MM.1S (cell line): ENCODE data around the gene RAMAC.

ENCODE experiments used
- EZH2 ChIP-seq: fragments of 300-600 bp; sonication (generic); optimal IDR thresholded peaks from 2 replicates; pipeline ENCODE3; 2017; ENCODE audit warnings: low read depth, mild to moderate bottlenecking, antibody characterized with exemption, low read length, mixed read lengths
- EZH2phosphoT487 ChIP-seq: fragments of 300-600 bp; sonication (generic); IDR thresholded peaks from 2 replicates; pipeline ENCODE4 v1.6.1; 2018; ENCODE audit warnings: antibody characterized with exemption, low read length
- TF ChIP-seq, protein P1 (sequence below): fragments of 300-600 bp; sonication (generic); IDR thresholded peaks from 2 replicates; pipeline ENCODE4 v1.5.1; 2016; ENCODE audit warnings: antibody characterized with exemption, low read length, mixed read lengths

DNA sequence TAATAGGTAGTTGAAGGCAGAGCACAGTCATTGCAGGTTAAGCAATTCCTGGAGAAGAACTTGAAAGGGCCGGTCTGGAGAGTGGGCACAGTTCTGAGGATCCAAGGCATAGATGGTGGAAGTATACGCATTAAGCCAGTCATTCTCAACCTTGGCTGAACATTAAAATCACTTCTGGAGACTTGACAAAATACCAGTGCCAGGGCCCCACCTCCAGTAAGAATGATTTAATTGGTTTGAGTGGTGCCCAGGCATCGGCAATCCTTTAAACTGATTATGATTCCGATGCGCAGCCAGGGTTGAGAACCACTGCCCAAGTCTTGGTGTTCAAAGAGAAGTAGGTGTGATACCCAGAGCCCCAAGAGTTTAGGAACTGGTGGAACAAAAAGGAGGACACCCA, 26.6 kb upstream of the RAMAC start:
- TF ChIP-seq EZH2 (no peak), EZH2phosphoT487 (no peak)
- TF ChIP-seq, protein P1, sequence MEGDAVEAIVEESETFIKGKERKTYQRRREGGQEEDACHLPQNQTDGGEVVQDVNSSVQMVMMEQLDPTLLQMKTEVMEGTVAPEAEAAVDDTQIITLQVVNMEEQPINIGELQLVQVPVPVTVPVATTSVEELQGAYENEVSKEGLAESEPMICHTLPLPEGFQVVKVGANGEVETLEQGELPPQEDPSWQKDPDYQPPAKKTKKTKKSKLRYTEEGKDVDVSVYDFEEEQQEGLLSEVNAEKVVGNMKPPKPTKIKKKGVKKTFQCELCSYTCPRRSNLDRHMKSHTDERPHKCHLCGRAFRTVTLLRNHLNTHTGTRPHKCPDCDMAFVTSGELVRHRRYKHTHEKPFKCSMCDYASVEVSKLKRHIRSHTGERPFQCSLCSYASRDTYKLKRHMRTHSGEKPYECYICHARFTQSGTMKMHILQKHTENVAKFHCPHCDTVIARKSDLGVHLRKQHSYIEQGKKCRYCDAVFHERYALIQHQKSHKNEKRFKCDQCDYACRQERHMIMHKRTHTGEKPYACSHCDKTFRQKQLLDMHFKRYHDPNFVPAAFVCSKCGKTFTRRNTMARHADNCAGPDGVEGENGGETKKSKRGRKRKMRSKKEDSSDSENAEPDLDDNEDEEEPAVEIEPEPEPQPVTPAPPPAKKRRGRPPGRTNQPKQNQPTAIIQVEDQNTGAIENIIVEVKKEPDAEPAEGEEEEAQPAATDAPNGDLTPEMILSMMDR: no peak
